BJ (cell line): ENCODE measurements around the gene RBPJ. TPM values are rescaled to one million over a fixed set of nuclear protein-coding genes. Genes with fewer than 3 reads are reported as not detected.

Experiments used
- CTCF ChIA-PET: fragments of 350-600 bp; formaldehyde crosslinking; extraction: SDS; loops from one replicate; lab custom pipeline; 2021; ENCODE audit warnings: antibody characterized with exemption, inconsistent platforms; lab: Yijun Ruan, JAX
- POLR2A ChIA-PET: fragments of 300-600 bp; sonication (Branson Sonifier 250); formaldehyde crosslinking; extraction: SDS; loops from one replicate; lab custom pipeline; 2021; ENCODE audit warnings: antibody characterized with exemption; lab: Charles Lee
- DNase-seq: peaks from one replicate; pipeline ENCODE4 v3.0.0-alpha.2; 2011; ENCODE audit warnings: low read depth
- H3K27me3 ChIP-seq: 2 replicates; pipeline ENCODE4 v1.6.0; 2011; ENCODE audit warnings: low read length; ENCODE audit not compliant: control insufficient read depth, insufficient read depth
- H3K36me3 ChIP-seq: 2 replicates; pipeline ENCODE4 v1.5.1; 2011; ENCODE audit warnings: low read length; ENCODE audit not compliant: control insufficient read depth, insufficient read depth
- H3K4me3 ChIP-seq: 2 replicates; pipeline ENCODE4 v1.5.1; 2011; ENCODE audit warnings: low read depth, mild to moderate bottlenecking, control low read depth, low read length
- CTCF ChIP-seq: IDR thresholded peaks from 2 replicates; pipeline ENCODE4 v1.5.1; 2011; ENCODE audit warnings: low read depth, mild to moderate bottlenecking, control low read depth, inconsistent platforms, low read length, moderate library complexity; ENCODE audit not compliant: insufficient read depth
- polyA plus RNA-seq: library from polyadenylated mRNA; depleted of rRNA; stranded (reverse); fragments of >200 nt; gene quantifications from 2 replicates; pipeline ENCODE4 v1.2.3, GENCODE V29; 2011

Gene RBPJ
- polyA plus RNA-seq, 1 experiment: 31.6 TPM

- POLR2A ChIA-PET: interaction anchor here (0.5 kb wide), 1 partner anchor 323 kb away, joined by 13 read pairs; no protein-coding TSS in a partner anchor
- no peak for DNase-seq
- TF ChIP-seq CTCF: no peak
These were observed 10.7 kb downstream of the RBPJ start for GRCh38 chr4:26331380-26331950.

DNA sequence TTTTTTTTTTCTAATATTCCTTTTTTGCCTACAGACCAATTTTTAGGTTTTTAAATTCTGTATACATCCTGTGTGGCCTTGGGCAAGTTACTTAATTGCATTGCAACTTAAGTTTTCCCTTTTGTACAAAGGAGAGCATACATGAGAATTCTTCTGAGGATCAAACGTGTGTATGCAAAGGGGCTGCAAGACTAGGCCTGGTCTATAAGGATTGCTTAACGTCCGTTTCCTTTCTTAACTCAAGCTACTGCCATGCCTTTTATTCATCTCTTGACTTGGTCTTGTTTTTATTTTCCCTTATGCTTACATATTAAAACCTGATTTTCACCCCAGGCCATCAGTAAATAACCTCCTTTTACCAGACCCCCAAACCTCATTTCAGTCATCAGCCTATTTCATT lies 13.6 kb downstream of the RBPJ start:
- POLR2A ChIA-PET: no interaction called here
- DNase-seq: no peak
- CTCF ChIA-PET: interaction anchor here (0.7 kb wide), 1 partner anchor 380 kb away, joined by 3 read pairs; no protein-coding TSS in a partner anchor

More at GRCh38 chr4:26331380-26331950, 10.7 kb downstream of the RBPJ start:
- H3K36me3 ChIP-seq: no peaks in the 10 kb centered on the region
- no peak overlapping the region for H3K4me3 ChIP-seq
- H3K27me3 ChIP-seq: no peaks in the 10 kb centered on the region
- CTCF ChIA-PET: interaction anchor here (0.6 to 6.9 kb wide), 20 partner anchors 7 to 388 kb away, joined by 3 to 76 read pairs (median 4); no protein-coding TSS in a partner anchor

DNA sequence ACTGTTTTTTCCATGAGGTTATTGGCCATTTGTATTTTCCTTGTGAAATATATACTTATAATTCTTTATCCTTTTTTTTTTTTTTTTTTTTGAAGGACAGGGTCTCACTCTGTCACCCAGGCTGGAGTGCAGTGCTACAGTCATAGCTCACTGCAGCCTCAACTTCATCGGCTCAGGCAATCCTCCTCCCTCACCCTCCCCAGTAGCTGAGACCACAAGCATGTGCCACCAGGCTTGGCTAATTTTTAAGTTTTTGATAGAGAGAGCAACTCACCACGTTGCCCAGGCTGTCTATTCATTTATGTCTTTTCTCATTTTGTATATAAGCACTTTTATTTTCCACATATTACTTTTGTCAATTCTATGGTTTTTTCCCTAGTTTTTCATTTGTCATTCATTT lies 16.8 kb downstream of the RBPJ start:
- no peak for TF ChIP-seq CTCF
- Histone ChIP-seq H3K4me3 (no peak overlapping the region), H3K36me3 (no peaks in the 10 kb centered on the region), H3K27me3 (no peaks in the 10 kb centered on the region)
- ChIA-PET POLR2A (no interaction called here), CTCF (interaction anchor here (1.8 kb wide), 1 partner anchor 7 kb away, joined by 13 read pairs; no protein-coding TSS in a partner anchor)
- DNase-seq: no peak

More for the DNA sequence above, 13.6 kb downstream of the RBPJ start:
- H3K36me3 ChIP-seq: no peaks in the 10 kb centered on the region
- no peaks in the 10 kb centered on the region for H3K27me3 ChIP-seq
- TF ChIP-seq CTCF: no peak
- no peak overlapping the region for H3K4me3 ChIP-seq

GRCh38 chr4:26342328-26343037 lies 21.7 kb downstream of the RBPJ start:
- Histone ChIP-seq H3K4me3 (no peak overlapping the region), H3K27me3 (no peaks in the 10 kb centered on the region), H3K36me3 (no peaks in the 10 kb centered on the region)
- TF ChIP-seq CTCF: no peak
- ChIA-PET POLR2A (no interaction called here), CTCF (interaction anchor here (1.5 to 4.7 kb wide), 2 partner anchors 13 to 17 kb away, joined by 4 to 26 read pairs; no protein-coding TSS in a partner anchor)
- DNase-seq: no peak

GRCh38 chr4:26343038-26343398 lies 22.2 kb downstream of the RBPJ start:
- no peak for TF ChIP-seq CTCF
- ChIA-PET CTCF (interaction anchor here (1.5 to 4.7 kb wide), 2 partner anchors 13 to 18 kb away, joined by 4 to 26 read pairs; no protein-coding TSS in a partner anchor), POLR2A (no interaction called here)
- Histone ChIP-seq H3K27me3 (no peaks in the 10 kb centered on the region), H3K36me3 (no peaks in the 10 kb centered on the region), H3K4me3 (no peak overlapping the region)
- DNase-seq: no peak
